Panc1 (cell line): Measurements from ENCODE around the gene MGMT. TPM values are rescaled to one million over a fixed set of nuclear protein-coding genes. Genes with fewer than 3 reads are reported as not detected.

Experiments
- ATAC-seq: fragments of 200-7000 bp; cut with Tn5 transposase; 2 replicates; pipeline ENCODE4 v1.9.1; 2020; ENCODE audit warnings: mild to moderate bottlenecking, moderate library complexity
- BruUV-seq: library from RNA; stranded (reverse); fragments of 400-500 nt; replicated peaks from 2 replicates; lab custom pipeline; 2021; lab: Mats Ljungman, UMichigan
- CTCF ChIA-PET: fragments of 300-600 bp; sonication (Branson Sonifier 250); formaldehyde crosslinking; loops from one replicate; lab custom pipeline; 2022; ENCODE audit warnings: antibody characterized with exemption; lab: Charles Lee
- POLR2A ChIA-PET: fragments of 300-600 bp; sonication (Branson Sonifier 250); formaldehyde crosslinking; loops from one replicate; lab custom pipeline; 2022; ENCODE audit warnings: antibody characterized with exemption; lab: Charles Lee
- DNase-seq: peaks from one replicate; pipeline ENCODE4 v3.0.0-alpha.2; 2010; ENCODE audit warnings: low read depth, low spot score
- H3K27ac ChIP-seq: 2 replicates; pipeline ENCODE4 v1.5.1; 2011; ENCODE audit warnings: mild to moderate bottlenecking, low read length, inconsistent platforms
- H3K27me3 ChIP-seq: fragments of 200-500 bp; sonication (Bioruptor generic); 2 replicates; pipeline ENCODE4 v1.6.0; 2014; ENCODE audit warnings: low read length, inconsistent platforms; ENCODE audit not compliant: control insufficient read depth, insufficient read depth
- H3K36me3 ChIP-seq: fragments of 200-500 bp; sonication (Bioruptor generic); 2 replicates; pipeline ENCODE4 v1.5.1; 2014; ENCODE audit warnings: inconsistent platforms, mild to moderate bottlenecking, low read length, moderate library complexity; ENCODE audit not compliant: control insufficient read depth, insufficient read depth
- H3K4me1 ChIP-seq: 2 replicates; pipeline ENCODE4 v1.5.1; 2011; ENCODE audit warnings: inconsistent platforms, mild to moderate bottlenecking, low read length, moderate library complexity; ENCODE audit not compliant: control insufficient read depth, insufficient read depth
- H3K4me3 ChIP-seq, 2 experiments: 2 replicates each; pipeline ENCODE4 v1.5.1; 2011 to 2012; ENCODE audit warnings: low read depth in 2 of 2, low read length in 2 of 2, mild to moderate bottlenecking in 2 of 2, inconsistent platforms in 1 of 2, moderate library complexity in 1 of 2
- H3K9me3 ChIP-seq: fragments of 200-500 bp; sonication (Bioruptor generic); 2 replicates; pipeline ENCODE4 v1.5.1; 2014; ENCODE audit warnings: low read depth, mild to moderate bottlenecking, inconsistent platforms, low read length, moderate library complexity; ENCODE audit not compliant: control insufficient read depth, insufficient read depth
- CTCF ChIP-seq: fragments of 450-650 bp; IDR thresholded peaks from 2 replicates; pipeline ENCODE4 v1.5.1; 2017; ENCODE audit warnings: mild to moderate bottlenecking
- POLR2AphosphoS5 ChIP-seq: IDR thresholded peaks from 2 replicates; pipeline ENCODE4 v1.6.1; 2012; ENCODE audit warnings: mild to moderate bottlenecking, low read depth, low read length, moderate library complexity
- REST ChIP-seq, 2 experiments: IDR thresholded peaks; 2 replicates each; pipeline ENCODE4 v1.6.1; 2011 to 2012; ENCODE audit warnings: low read depth in 2 of 2, control low read depth in 1 of 2, low read length in 1 of 2, mild to moderate bottlenecking in 1 of 2, moderate library complexity in 1 of 2; ENCODE audit not compliant: insufficient read depth in 1 of 2
- SIN3A ChIP-seq: IDR thresholded peaks from 2 replicates; pipeline ENCODE4 v1.6.1; 2012; ENCODE audit warnings: low read depth, mild to moderate bottlenecking, low read length, moderate library complexity, borderline replicate concordance; ENCODE audit not compliant: insufficient read depth
- TCF7L2 ChIP-seq: IDR thresholded peaks from 2 replicates; pipeline ENCODE4 v1.6.1; 2011; ENCODE audit warnings: mild to moderate bottlenecking, low read depth, low read length, inconsistent platforms
- in situ Hi-C: cut with HindIII; loops from 2 replicates; pipeline ENCODE4 v1.10.0; 2016; ENCODE audit warnings: low sequenced_read_pairs, low pct_unique_long_range_greater_than_20kb
- intact Hi-C: fragments of 100-400 bp; cut with micrococcal nuclease; formaldehyde crosslinking; loops from one replicate; pipeline ENCODE4 v1.10.0; 2022; ENCODE audit not compliant: unreplicated experiment
- total RNA-seq: library from RNA; stranded (reverse); gene quantifications from one replicate; pipeline ENCODE4 v1.2.1, GENCODE V29; 2021; ENCODE audit not compliant: unreplicated experiment

Gene MGMT
- total RNA-seq, 1 experiment from 2014 or later, result 27.3 TPM

- DNase-seq (no peak), ATAC-seq (no peak)
- in situ Hi-C loops, result no loop called here
- intact Hi-C loops, result no loop called here
- TF ChIP-seq CTCF (no peak), REST (IDR thresholded peaks at IDR 0.05; ENCODE audit: insufficient read depth in 1 of 2, low read depth in 2 of 2, low read length in 1 of 2) (no peak), SIN3A (no peak), POLR2AphosphoS5 (no peak), TCF7L2 (no peak)
- no peaks in the 10 kb centered on the region for H3K9me3 ChIP-seq
- no peak overlapping the region for H3K4me3 ChIP-seq
- no TSS peak for BruUV-seq
- H3K36me3 ChIP-seq, result no peaks in the 10 kb centered on the region
- ChIA-PET POLR2A (no interaction called here), CTCF (no interaction called here)
- no peaks in the 10 kb centered on the region for H3K4me1 ChIP-seq
- H3K27ac ChIP-seq, result no peak overlapping the region
- H3K27me3 ChIP-seq, result no peaks in the 10 kb centered on the region
Observed at GRCh38 chr10:129626796-129627435, 159.9 kb downstream of the MGMT start.

- ChIA-PET CTCF (no interaction called here), POLR2A (no interaction called here)
- Histone ChIP-seq H3K27ac (no peak overlapping the region), H3K36me3 (no peaks in the 10 kb centered on the region), H3K4me1 (no peaks in the 10 kb centered on the region), H3K4me3 (no peak overlapping the region), H3K27me3 (no peaks in the 10 kb centered on the region), H3K9me3 (no peaks in the 10 kb centered on the region)
- TF ChIP-seq CTCF, result no peak
- TF ChIP-seq POLR2AphosphoS5, result no peak
- TF ChIP-seq TCF7L2, result no peak
- no peak for TF ChIP-seq SIN3A
- TF ChIP-seq REST (IDR thresholded peaks at IDR 0.05; ENCODE audit: insufficient read depth in 1 of 2, low read depth in 2 of 2, low read length in 1 of 2), result no peak
- BruUV-seq, result no TSS peak
- in situ Hi-C loops, result no loop called here
- DNase-seq (no peak), ATAC-seq (no peak)
- intact Hi-C loops, result no loop called here
Observed at GRCh38 chr10:129627442-129627841, 160.4 kb downstream of the MGMT start.
